Fibroblast of skin of back (primary cell): ENCODE results near the gene SCGB3A2.
"Not testable (repeated sequence)": the region's sequence is repeated elsewhere in the genome, so short reads cannot be mapped to it uniquely, and the experiment has no call there.

ENCODE experiments used
- DNase-seq: peaks from one replicate; pipeline ENCODE4 v3.0.0-alpha.2; 2013

The SCGB3A2 gene

GRCh38 chr5:147863454-147864158 is 14.9 kb upstream of the SCGB3A2 start:
- no peak for DNase-seq

- DNase-seq, result no peak
Observed at GRCh38 chr5:147869112-147869511, 9.4 kb upstream of the SCGB3A2 start.

GRCh38 chr5:147869892-147870291 is 8.6 kb upstream of the SCGB3A2 start:
- not testable (repeated sequence) for DNase-seq

- not testable (repeated sequence) for DNase-seq
Observed at GRCh38 chr5:147871980-147872549, 6.4 kb upstream of the SCGB3A2 start.

- DNase-seq, result not testable (repeated sequence)
Observed at GRCh38 chr5:147872744-147873435, 5.6 kb upstream of the SCGB3A2 start.

GRCh38 chr5:147874118-147874875 is 4.2 kb upstream of the SCGB3A2 start:
- not testable (repeated sequence) for DNase-seq

- no peak for DNase-seq
Observed at GRCh38 chr5:147874910-147875367, 3.6 kb upstream of the SCGB3A2 start.

- no peak for DNase-seq
Observed at GRCh38 chr5:147876141-147876540, 2.4 kb upstream of the SCGB3A2 start.

GRCh38 chr5:147876626-147877025 is 1.9 kb upstream of the SCGB3A2 start:
- no peak for DNase-seq

GRCh38 chr5:147879784-147880183 is 1.3 kb downstream of the SCGB3A2 start:
- no peak for DNase-seq

GRCh38 chr5:147880487-147880886 is 2.0 kb downstream of the SCGB3A2 start:
- DNase-seq, result no peak

- DNase-seq, result no peak
Observed at GRCh38 chr5:147882586-147883313, 4.2 kb downstream of the SCGB3A2 start.

GRCh38 chr5:147887026-147887627 is 8.6 kb downstream of the SCGB3A2 start:
- DNase-seq, result no peak

GRCh38 chr5:147887930-147888329 is 9.4 kb downstream of the SCGB3A2 start:
- peak; percentile 56 for DNase-seq

GRCh38 chr5:147892696-147893296 is 14.3 kb downstream of the SCGB3A2 start:
- peak; percentile 71 for DNase-seq

- peak; percentile 25 for DNase-seq
Observed at GRCh38 chr5:147893820-147894219, 15.3 kb downstream of the SCGB3A2 start.

- no peak for DNase-seq
Observed at GRCh38 chr5:147895864-147896263, 17.4 kb downstream of the SCGB3A2 start.

GRCh38 chr5:147898875-147899401 is 20.4 kb downstream of the SCGB3A2 start:
- peak; percentile 28 for DNase-seq

GRCh38 chr5:147901599-147902039 is 23.1 kb downstream of the SCGB3A2 start:
- peak; percentile 86 for DNase-seq

GRCh38 chr5:147902609-147903115 is 24.2 kb downstream of the SCGB3A2 start:
- DNase-seq, result no peak

GRCh38 chr5:147904110-147904509 is 25.6 kb downstream of the SCGB3A2 start:
- DNase-seq, result no peak
